Smooth muscle cell (in vitro differentiated cells): Measurements from ENCODE around the gene STN1. TPM values are rescaled to one million over a fixed set of nuclear protein-coding genes. Genes with fewer than 3 reads are reported as not detected.
A peak's percentile ranks its signal among the peaks of the same experiment; 100 is the strongest.

Source experiments
- DNase-seq: peaks from one replicate; lab custom pipeline; 2025; ENCODE audit not compliant: unreplicated experiment; lab: John Stamatoyannopoulos, UW
- H2AFZ ChIP-seq: fragments of 200-600 bp; sonication (generic); 2 replicates; pipeline ENCODE4 v1.6.0; 2016; ENCODE audit warnings: antibody characterized with exemption, low read depth, mild to moderate bottlenecking
- H3F3A ChIP-seq: fragments of 200-600 bp; sonication (generic); 2 replicates; pipeline ENCODE4 v1.6.0; 2017; ENCODE audit warnings: antibody characterized with exemption, low read depth
- H3K27ac ChIP-seq: fragments of 200-600 bp; sonication (generic); 2 replicates; pipeline ENCODE4 v1.5.1; 2016; ENCODE audit warnings: low read depth, mild to moderate bottlenecking
- H3K27me3 ChIP-seq: fragments of 200-600 bp; sonication (generic); 2 replicates; pipeline ENCODE4 v1.6.1; 2016; ENCODE audit warnings: low read depth, mild to moderate bottlenecking
- H3K36me3 ChIP-seq: fragments of 200-600 bp; sonication (generic); 2 replicates; pipeline ENCODE4 v1.5.1; 2016; ENCODE audit warnings: low read depth
- H3K4me1 ChIP-seq: fragments of 200-600 bp; sonication (generic); 2 replicates; pipeline ENCODE4 v1.5.1; 2016; ENCODE audit warnings: low read depth
- H3K4me2 ChIP-seq: fragments of 200-600 bp; sonication (generic); 2 replicates; pipeline ENCODE4 v1.6.0; 2016; ENCODE audit warnings: mild to moderate bottlenecking
- H3K4me3 ChIP-seq: fragments of 200-600 bp; sonication (generic); 2 replicates; pipeline ENCODE4 v1.5.1; 2016; ENCODE audit warnings: mild to moderate bottlenecking
- H3K79me2 ChIP-seq: fragments of 200-600 bp; sonication (generic); 2 replicates; pipeline ENCODE4 v1.6.0; 2016; ENCODE audit warnings: low read depth, mild to moderate bottlenecking
- H3K9ac ChIP-seq: fragments of 200-600 bp; sonication (generic); 2 replicates; pipeline ENCODE4 v1.6.0; 2016; ENCODE audit warnings: low read depth
- H3K9me3 ChIP-seq: fragments of 200-600 bp; sonication (generic); replicated peaks from 2 replicates; pipeline ENCODE4 v1.5.1; 2016; ENCODE audit warnings: low read depth
- H4K20me1 ChIP-seq: fragments of 200-600 bp; sonication (generic); 2 replicates; pipeline ENCODE4 v1.6.0; 2016; ENCODE audit warnings: low read depth
- WGBS: methylation state at CpG from one replicate; pipeline ENCODE4 v1.1.7; 2016; ENCODE audit warnings: low lambda C conversion rate; 5-methylcytosine and 5-hydroxymethylcytosine counted together
- polyA plus RNA-seq: library from polyadenylated mRNA; unstranded; fragments of >200 nt; fragmentation: Nextera tagmentation; extraction: Ambion mirVana; gene quantifications from 2 replicates; pipeline ENCODE4 v1.2.1, GENCODE V29; 2016
- total RNA-seq: library from RNA; depleted of rRNA; stranded (reverse); fragments of >200 nt; gene quantifications from 2 replicates; pipeline ENCODE4 v1.2.3, GENCODE V29; 2014
- TF ChIP-seq, protein P1 (sequence below): fragments of 200-600 bp; sonication (generic); IDR thresholded peaks from 2 replicates; pipeline ENCODE4 v1.5.1; 2017; ENCODE audit warnings: borderline replicate concordance, mild to moderate bottlenecking, antibody characterized with exemption; ENCODE audit not compliant: insufficient read depth, poor library complexity, severe bottlenecking

Gene STN1
- total and polyA plus RNA-seq, 2 experiments from 2014 or later = 34.9 to 38.6 TPM

DNA sequence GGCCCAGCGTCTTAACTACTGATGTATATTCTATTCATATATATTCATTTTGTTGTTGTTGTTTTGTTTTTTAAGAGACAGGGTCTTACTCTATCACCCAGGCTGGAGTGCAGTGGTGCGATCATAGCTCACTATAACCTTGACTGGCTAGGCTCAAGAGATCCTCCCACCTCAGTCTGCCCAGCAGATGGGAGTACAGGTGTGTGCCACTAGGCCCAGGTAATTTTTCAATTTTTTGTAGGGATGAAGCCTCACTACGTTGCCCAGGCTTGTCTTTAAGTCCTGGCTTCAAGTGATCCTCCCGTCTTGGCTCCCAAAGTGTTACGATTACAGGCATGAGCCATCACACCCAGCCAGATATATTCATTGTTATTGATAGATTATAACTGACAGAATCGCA, 12.9 kb upstream of the STN1 start:
- Histone ChIP-seq H3K27me3 (no peaks in the 10 kb centered on the region), H2AFZ (no peak overlapping the region), H3K9me3 (no peaks in the 10 kb centered on the region), H3K27ac (no peak overlapping the region), H3K4me1 (no peaks in the 10 kb centered on the region), H3F3A (no peaks in the 10 kb centered on the region), H3K36me3 (no peaks in the 10 kb centered on the region), H3K4me3 (no peak overlapping the region), H4K20me1 (no peaks in the 10 kb centered on the region), H3K79me2 (no peaks in the 10 kb centered on the region), H3K9ac (no peak overlapping the region), H3K4me2 (no peak overlapping the region)
- WGBS = 88% methylated on average over 6 of the region's 6 CpGs
- TF ChIP-seq, protein P1, sequence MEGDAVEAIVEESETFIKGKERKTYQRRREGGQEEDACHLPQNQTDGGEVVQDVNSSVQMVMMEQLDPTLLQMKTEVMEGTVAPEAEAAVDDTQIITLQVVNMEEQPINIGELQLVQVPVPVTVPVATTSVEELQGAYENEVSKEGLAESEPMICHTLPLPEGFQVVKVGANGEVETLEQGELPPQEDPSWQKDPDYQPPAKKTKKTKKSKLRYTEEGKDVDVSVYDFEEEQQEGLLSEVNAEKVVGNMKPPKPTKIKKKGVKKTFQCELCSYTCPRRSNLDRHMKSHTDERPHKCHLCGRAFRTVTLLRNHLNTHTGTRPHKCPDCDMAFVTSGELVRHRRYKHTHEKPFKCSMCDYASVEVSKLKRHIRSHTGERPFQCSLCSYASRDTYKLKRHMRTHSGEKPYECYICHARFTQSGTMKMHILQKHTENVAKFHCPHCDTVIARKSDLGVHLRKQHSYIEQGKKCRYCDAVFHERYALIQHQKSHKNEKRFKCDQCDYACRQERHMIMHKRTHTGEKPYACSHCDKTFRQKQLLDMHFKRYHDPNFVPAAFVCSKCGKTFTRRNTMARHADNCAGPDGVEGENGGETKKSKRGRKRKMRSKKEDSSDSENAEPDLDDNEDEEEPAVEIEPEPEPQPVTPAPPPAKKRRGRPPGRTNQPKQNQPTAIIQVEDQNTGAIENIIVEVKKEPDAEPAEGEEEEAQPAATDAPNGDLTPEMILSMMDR = no peak
- DNase-seq = no peak

DNA sequence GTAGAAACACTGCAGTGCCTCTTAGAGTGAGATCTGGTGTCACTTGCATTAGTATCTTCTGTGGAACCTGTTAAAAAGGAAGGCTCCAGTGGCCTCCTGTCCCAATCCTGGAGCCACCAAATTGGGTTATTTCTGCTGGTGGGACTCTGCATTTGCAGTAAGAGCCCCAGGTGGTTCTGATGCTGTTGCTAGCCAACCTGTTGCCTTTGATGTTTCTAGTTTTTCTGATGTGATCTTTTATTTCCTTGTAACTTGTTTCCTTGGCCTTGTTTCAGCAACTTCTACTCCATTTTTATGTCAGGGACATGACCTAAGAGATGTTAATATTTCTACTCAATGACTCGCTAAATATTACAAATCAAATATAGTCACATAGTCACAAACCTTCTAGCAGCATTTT, 12.5 kb upstream of the STN1 start:
- H3K27ac ChIP-seq = no peak overlapping the region
- H4K20me1 ChIP-seq = no peaks in the 10 kb centered on the region
- no peak overlapping the region for H3K4me3 ChIP-seq
- WGBS = 94% methylated on average over 1 of the region's 1 CpG
- no peak for DNase-seq
- no peak overlapping the region for H3K4me2 ChIP-seq
- no peaks in the 10 kb centered on the region for H3K4me1 ChIP-seq
- no peaks in the 10 kb centered on the region for H3F3A ChIP-seq
- H3K36me3 ChIP-seq = no peaks in the 10 kb centered on the region
- no peak overlapping the region for H3K9ac ChIP-seq
- no peaks in the 10 kb centered on the region for H3K9me3 ChIP-seq
- TF ChIP-seq, protein P1 = no peak
- H3K27me3 ChIP-seq = no peaks in the 10 kb centered on the region
- no peaks in the 10 kb centered on the region for H3K79me2 ChIP-seq
- no peak overlapping the region for H2AFZ ChIP-seq

DNA sequence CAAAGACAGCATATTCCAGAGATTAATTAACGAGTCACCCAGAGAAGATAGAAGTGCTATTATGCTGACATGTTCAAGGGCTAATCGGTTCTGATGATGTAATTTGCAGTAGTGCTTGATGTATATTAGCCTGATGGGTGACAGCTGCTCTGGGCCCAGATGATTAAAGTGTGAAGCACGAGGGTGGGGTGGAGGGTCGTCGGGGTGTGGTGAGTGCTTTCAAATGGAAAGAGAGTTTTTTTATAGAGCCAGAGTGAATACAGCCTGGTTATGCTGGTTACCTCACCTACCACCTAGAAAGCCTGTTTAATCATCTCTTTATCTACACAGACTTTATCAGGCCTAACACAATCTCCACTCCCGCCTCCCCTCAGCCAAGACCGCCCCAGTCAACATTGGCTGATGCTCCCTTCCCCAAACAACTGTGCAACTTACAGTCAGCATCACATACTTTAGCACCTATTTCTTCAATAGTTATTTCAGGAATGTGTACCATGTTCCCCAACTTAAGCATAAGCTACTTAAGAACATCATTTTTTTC, 11.5 kb upstream of the STN1 start:
- Histone ChIP-seq H3K9me3 (no peaks in the 10 kb centered on the region), H3K4me1 (no peaks in the 10 kb centered on the region), H3F3A (no peaks in the 10 kb centered on the region), H4K20me1 (no peaks in the 10 kb centered on the region), H3K9ac (no peak overlapping the region), H3K27me3 (no peaks in the 10 kb centered on the region), H2AFZ (no peak overlapping the region), H3K4me3 (no peak overlapping the region), H3K4me2 (no peak overlapping the region), H3K79me2 (no peaks in the 10 kb centered on the region), H3K27ac (no peak overlapping the region), H3K36me3 (no peaks in the 10 kb centered on the region)
- DNase-seq = no peak
- WGBS = 37% methylated on average over 7 of the region's 7 CpGs
- TF ChIP-seq, protein P1 = no peak

DNA sequence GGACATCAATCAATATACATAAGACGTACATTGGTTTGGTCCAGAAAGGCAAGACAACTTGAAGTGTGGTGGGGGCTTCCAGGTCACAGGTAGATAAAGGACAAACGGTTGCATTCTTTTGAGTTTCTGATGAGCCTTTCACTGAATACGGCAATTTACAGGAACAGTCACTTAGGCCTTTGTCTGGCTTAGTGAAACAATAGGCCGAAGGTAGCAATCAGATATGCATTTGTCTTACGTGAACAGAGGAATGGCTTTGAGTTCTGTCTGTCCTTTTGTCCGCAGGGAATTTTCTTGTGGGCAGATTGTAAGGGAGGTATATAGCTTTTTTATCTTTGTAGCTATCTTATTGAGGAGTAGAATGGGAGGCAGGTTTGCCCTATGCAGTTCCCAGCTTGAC, 10.8 kb upstream of the STN1 start:
- Histone ChIP-seq H3F3A (no peaks in the 10 kb centered on the region), H2AFZ (peak overlapping the region; percentile 15), H3K36me3 (no peaks in the 10 kb centered on the region), H3K4me3 (no peak overlapping the region), H4K20me1 (no peaks in the 10 kb centered on the region), H3K27ac (peak overlapping the region; percentile 37), H3K9ac (no peak overlapping the region), H3K79me2 (no peaks in the 10 kb centered on the region), H3K4me2 (no peak overlapping the region), H3K9me3 (no peaks in the 10 kb centered on the region), H3K27me3 (no peaks in the 10 kb centered on the region), H3K4me1 (no peaks in the 10 kb centered on the region)
- WGBS = 55% methylated on average over 6 of the region's 6 CpGs
- TF ChIP-seq, protein P1 = no peak
- DNase-seq = no peak
